Endometrial microvascular endothelial cells (primary cell): Measurements from ENCODE around the gene RAET1G. TPM values are rescaled to one million over a fixed set of nuclear protein-coding genes. Genes with fewer than 3 reads are reported as not detected.
"Not testable (repeated sequence)": the region's sequence is repeated elsewhere in the genome, so short reads cannot be mapped to it uniquely, and the experiment has no call there.

Source experiments
- in situ Hi-C: cut with HindIII; loops from 2 replicates; pipeline ENCODE4 v1.10.0; 2017; ENCODE audit warnings: low sequenced_read_pairs, low pct_unique_long_range_greater_than_20kb; ENCODE audit errors: inconsistent ontology term
- total RNA-seq: library from RNA; depleted of rRNA; stranded (reverse); fragments of >200 nt; gene quantifications from one replicate; pipeline ENCODE4 v1.2.3, GENCODE V29; 2015; ENCODE audit errors: inconsistent ontology term

RAET1G gene
- total RNA-seq, 1 donor from 2014 or later: 0.37 TPM

DNA sequence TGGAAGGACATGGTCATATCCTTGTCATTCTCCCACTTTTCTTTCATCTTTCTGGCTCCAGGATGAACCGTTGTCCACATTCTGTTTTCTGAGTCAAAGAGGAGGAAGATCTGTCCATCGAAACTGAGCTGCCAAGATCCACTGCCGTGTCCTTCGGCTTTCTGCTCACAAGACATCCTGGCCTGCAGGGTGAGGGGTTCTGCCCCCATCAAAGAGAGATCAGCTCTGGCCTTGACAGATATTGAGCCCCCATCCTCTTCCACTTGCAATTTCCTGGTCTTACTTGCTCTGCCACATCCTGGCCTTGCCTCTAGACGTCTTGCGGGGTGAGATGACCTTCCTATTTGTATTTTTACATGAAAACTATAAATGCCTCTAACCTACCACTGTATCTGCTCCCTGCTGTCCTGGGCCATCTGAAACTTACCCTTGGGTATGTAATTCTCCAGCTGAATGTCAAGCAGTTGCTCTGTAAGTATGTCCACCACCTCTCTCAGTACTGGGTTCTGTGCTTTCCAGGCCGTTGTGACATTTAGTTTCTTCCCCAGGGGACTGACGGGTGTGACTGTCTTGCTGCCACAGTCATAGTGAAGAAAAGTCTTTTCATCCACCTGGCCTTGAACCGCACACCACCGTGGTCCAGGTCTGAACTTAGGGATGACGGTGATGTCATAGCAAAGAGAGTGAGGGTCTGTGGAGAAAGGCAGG lies 3.6 kb downstream of the RAET1G start:
- in situ Hi-C loops: not testable (repeated sequence)

GRCh38 chr6:149918151-149918905 lies 4.6 kb downstream of the RAET1G start:
- in situ Hi-C loops: no loop called here

GRCh38 chr6:149917679-149918078 lies 5.2 kb downstream of the RAET1G start:
- in situ Hi-C loops: no loop called here

- in situ Hi-C loops: no loop called here
These were observed 6.7 kb downstream of the RAET1G start for GRCh38 chr6:149915970-149916865.

DNA sequence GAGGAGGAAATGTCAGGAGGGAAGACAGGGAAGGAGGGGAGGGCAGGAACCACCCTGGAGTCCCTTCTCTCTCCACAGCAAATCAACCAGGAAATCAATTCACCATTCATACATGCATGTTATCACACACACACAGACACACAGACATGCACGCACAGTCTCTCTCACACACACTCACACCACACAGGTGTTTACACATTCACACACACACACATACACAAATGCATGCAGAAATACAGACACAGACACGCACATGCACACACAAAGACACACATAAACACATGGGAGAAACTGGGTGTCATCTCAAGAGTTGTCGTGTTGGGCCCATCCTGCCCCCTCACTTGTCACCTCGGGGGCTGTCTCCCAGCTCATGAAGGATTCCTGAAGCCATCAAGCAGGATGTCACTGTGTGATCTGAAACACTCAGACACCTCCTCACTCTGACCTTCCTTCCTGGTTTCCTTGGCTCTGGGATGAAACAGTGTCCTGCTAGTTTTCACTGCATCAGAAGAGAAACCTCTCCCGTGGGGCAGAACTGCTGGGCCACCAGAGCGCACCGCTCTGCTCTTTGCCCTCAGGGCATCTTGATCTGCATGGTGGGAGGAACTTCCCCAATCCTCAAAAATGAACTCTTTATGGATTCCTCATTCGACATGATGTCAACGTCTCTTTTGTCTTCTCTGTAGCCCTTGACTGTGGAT lies 9.2 kb downstream of the RAET1G start:
- in situ Hi-C loops: no loop called here

DNA sequence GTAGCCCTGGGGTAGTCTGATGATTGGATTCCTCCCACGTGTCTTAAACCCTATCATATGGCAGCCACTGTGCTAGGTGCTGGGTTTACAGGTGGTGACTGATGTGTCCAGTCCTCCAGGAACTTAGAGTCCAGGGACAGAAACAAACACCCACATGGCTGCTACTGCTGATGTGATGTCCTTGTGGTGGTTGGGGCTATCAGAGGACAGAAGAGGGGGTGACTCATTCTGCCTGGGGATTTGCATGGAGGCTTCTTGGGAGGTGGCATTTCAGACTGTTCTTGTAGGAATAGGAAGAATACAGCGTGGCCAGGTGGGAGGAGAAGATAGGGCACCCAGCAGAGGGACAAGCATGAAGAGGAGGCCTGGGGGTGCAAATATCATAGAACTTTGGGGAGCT lies 9.8 kb downstream of the RAET1G start:
- in situ Hi-C loops: no loop called here

GRCh38 chr6:149912680-149913079 lies 10.2 kb downstream of the RAET1G start:
- in situ Hi-C loops: not testable (repeated sequence)

- in situ Hi-C loops: no loop called here
These were observed 12.2 kb downstream of the RAET1G start for GRCh38 chr6:149910721-149911151.

- in situ Hi-C loops: no loop called here
These were observed 13.0 kb downstream of the RAET1G start for GRCh38 chr6:149909701-149910470.

DNA sequence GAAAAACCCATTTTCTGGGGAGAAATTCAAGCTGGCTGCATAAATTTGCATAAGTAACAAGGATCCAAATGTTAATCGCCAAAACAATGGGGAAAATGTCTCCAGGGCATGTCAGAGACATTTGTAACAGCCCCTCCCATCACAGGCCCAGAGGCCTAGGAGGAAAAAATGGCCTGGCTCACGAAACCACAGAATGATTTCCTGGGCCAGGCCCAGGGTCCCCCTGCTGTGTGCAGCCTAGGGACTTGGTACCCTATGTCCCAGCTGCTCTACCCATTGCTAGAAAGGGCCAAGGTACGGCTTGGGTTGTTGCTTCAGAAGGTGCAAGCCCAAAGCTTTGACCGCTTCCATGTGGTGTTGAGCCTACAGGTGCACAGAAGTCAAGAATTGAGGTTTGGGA lies 14.4 kb downstream of the RAET1G start:
- in situ Hi-C loops: not testable (repeated sequence)

GRCh38 chr6:149907317-149907716 lies 15.6 kb downstream of the RAET1G start:
- in situ Hi-C loops: no loop called here

GRCh38 chr6:149906405-149906804 lies 16.5 kb downstream of the RAET1G start:
- in situ Hi-C loops: no loop called here

GRCh38 chr6:149905911-149906371 lies 17.0 kb downstream of the RAET1G start:
- in situ Hi-C loops: no loop called here

DNA sequence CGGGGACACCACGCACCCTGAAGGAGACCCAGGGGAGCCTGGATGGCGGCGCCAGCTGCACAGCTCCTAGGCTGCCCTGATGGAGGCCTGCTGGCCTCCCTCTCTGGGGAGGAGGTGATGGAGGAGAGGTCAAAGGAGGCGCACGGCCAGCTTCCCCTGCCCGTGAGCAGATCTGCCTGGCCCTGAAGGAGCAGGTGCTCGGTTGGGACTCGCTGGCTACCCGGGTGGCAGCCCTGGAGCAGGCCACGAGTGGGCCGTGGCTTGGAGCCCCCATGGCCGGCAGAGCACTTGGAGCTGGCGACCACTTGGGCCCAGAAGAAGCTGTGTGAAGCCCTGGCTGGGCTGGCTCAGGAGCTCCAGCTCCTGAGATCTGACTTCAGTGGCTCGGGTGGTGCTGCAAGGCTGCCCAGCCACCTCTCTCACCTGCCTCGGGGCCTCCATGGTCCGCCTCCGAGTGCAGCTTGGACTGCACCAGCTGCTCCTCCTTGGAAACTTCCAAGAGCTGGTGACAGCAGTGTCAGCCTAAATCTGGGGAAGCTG lies 17.5 kb downstream of the RAET1G start:
- in situ Hi-C loops: no loop called here

- in situ Hi-C loops: no loop called here
These were observed 18.1 kb downstream of the RAET1G start for GRCh38 chr6:149904661-149905370.

DNA sequence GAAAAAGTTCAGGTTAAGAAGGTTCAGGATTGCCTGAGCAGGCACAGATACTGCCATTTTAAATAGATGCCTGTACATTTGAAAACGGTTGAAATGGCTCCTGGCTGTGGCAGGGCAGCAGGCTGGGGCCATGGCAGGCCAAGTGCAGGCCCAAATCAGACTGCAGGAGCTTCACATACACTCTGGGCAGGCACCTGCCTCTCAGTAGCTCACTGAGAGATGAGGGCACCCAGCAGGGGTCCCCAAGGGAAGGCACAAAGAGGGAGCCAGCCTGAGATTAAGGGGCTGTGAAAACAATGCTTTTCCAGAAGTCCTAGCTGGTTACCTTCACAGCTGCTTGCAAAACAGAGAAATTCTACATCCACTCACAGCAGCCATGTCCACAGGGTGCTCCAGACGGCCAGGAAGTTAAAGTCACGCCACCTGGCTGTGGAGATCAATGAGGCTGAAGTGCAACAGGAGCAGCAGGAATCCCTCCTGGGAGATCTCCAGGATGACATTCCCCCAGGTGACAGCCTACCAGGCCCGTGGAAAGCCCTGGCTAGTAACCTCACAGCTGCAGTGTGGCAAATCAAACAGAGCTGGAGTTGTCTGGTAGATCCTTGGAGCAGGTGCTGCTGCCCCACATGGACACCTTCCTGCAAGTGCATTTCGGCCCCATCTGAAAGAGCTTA lies 18.8 kb downstream of the RAET1G start:
- in situ Hi-C loops: no loop called here
